Adrenal gland (tissue), 12 donors: ENCODE data around the gene COX10. TPM values are rescaled to one million over a fixed set of nuclear protein-coding genes. Genes with fewer than 3 reads are reported as not detected.
A peak's percentile ranks its signal among the peaks of the same experiment; 100 is the strongest.

ENCODE experiments used
- DNase-seq, 7 donors: peaks; one replicate each; pipeline ENCODE4 v3.0.0-alpha.2; 2019 to 2020
- H3K27ac ChIP-seq, 5 donors: fragments of 200-600 bp; sonication (generic) in 4 of 5; 1 replicate in 3 of 5; 2 replicates in 2 of 5; pipeline versions ENCODE4 v1.5.1 to v1.8.0; 2016 to 2020; ENCODE audit warnings: mild to moderate bottlenecking in 1 of 5
- H3K27me3 ChIP-seq: fragments of 200-600 bp; 2 replicates; pipeline ENCODE4 v1.8.0; 2021
- H3K36me3 ChIP-seq, 2 donors: fragments of 200-600 bp; replicated peaks in 1 of 2; 1 replicate in 1 of 2; 2 replicates in 1 of 2; pipeline versions ENCODE4 v1.5.1 to v1.8.0; 2018 to 2022
- H3K4me1 ChIP-seq, 2 donors: fragments of 200-600 bp; replicated peaks in 1 of 2; 1 replicate in 1 of 2; 2 replicates in 1 of 2; pipeline versions ENCODE4 v1.5.1 to v1.8.0; 2018 to 2021
- H3K4me3 ChIP-seq, 4 donors: fragments of 200-600 bp; sonication (generic) in 3 of 4; one replicate each; pipeline ENCODE4 v1.5.1; 2016 to 2018
- H3K9me3 ChIP-seq, 3 donors: fragments of 200-600 bp; sonication (generic) in 1 of 3; replicated peaks in 1 of 3; 1 replicate in 2 of 3; 2 replicates in 1 of 3; pipeline versions ENCODE4 v1.5.1 to v1.8.0; 2016 to 2021
- CTCF ChIP-seq, 6 experiments: fragments of 450-650 bp in 4 of 6; fragments of 200-600 bp in 2 of 6; sonication (generic) in 1 of 6; IDR thresholded peaks; 1 replicate in 5 of 6; 2 replicates in 1 of 6; pipeline versions ENCODE4 v1.5.1 to v1.8.0; 2016 to 2021; ENCODE audit warnings: antibody characterized with exemption in 6 of 6, mild to moderate bottlenecking in 2 of 6, moderate library complexity in 1 of 6
- POLR2A ChIP-seq, 2 donors: fragments of 450-650 bp; IDR thresholded peaks; one replicate each; pipeline ENCODE4 v1.6.1; 2017; ENCODE audit warnings: antibody characterized with exemption in 2 of 2, mild to moderate bottlenecking in 2 of 2, moderate library complexity in 1 of 2
- WGBS, 4 donors: extraction: QIAGEN DNeasy Blood & Tissue Kit in 2 of 4; methylation state at CpG; one replicate each; pipeline versions ENCODE4 v1.1.5 to v1.1.7; 2013 to 2017; 5-methylcytosine and 5-hydroxymethylcytosine counted together
- intact Hi-C, 2 donors: fragments of 100-400 bp; cut with DNase I; formaldehyde crosslinking; loops; one replicate each; pipeline versions ENCODE4 v1.14.1 to v1.15.0; 2022 to 2023
- polyA plus RNA-seq, 3 donors: library from polyadenylated mRNA; stranded (reverse); fragments of 200-250 nt in 2 of 3; fragments of 350-450 nt in 1 of 3; fragmentation: Illumina TruSeq in 1 of 3; extraction: RNeasy Lipid Tissue Mini Kit (QIAGEN cat#74804) in 1 of 3; gene quantifications; one replicate each; pipeline ENCODE4 v1.2.3, GENCODE V29; 2013 to 2014
- total RNA-seq, 9 donors: library from RNA; depleted of rRNA in 4 of 9; stranded (reverse); fragments of >200 nt in 4 of 9; fragments of 120-200 nt in 1 of 9; fragmentation: NEBNext Ultra II Directional in 1 of 9; extraction: Animal tissue kit (Norgen Biotek cat#: 25700) in 1 of 9; gene quantifications; one replicate each; pipeline versions ENCODE4 v1.1.0 to v1.2.4, GENCODE V29; 2013 to 2023
- donor health status: healthy with polysubstance abuse.
- donor health status: Bipolar disorder and iron deficiency.
- donor health status: DM: yes; HTN: yes; CAD: no.
- donor health status: DM: no; HTN: no; CAD: no.
- donor health status: DM: no; HTN: no; CAD: no.
- donor health status: DM: yes; HTN: yes; CAD: no.

The COX10 gene
- total and polyA plus RNA-seq, 12 donors = 6.8 to 33.9 (median 14.7) TPM

- Histone ChIP-seq H3K9me3 (no peaks in the 10 kb centered on the region), H3K27ac (no peak overlapping the region), H3K27me3 (no peaks in the 10 kb centered on the region), H3K36me3 (no peaks in the 10 kb centered on the region), H3K4me1 (no peaks in the 10 kb centered on the region), H3K4me3 (no peak overlapping the region)
- intact Hi-C loops = no loop called here
- 97 to 99% (median 98%) methylated on average over 5 of the region's 5 CpGs for WGBS, 4 donors
- TF ChIP-seq POLR2A (IDR thresholded peaks at IDR 0.05) = no peak
- no peak for TF ChIP-seq CTCF (IDR thresholded peaks at IDR 0.05)
- no peak for DNase-seq
These were observed 130.3 kb downstream of the COX10 start for GRCh38 chr17:14199601-14200000.

GRCh38 chr17:14200354-14200753, 131.1 kb downstream of the COX10 start:
- H3K27ac ChIP-seq = no peak overlapping the region
- H3K4me3 ChIP-seq = no peak overlapping the region
- TF ChIP-seq POLR2A (IDR thresholded peaks at IDR 0.05) = no peak
- no peak for TF ChIP-seq CTCF (IDR thresholded peaks at IDR 0.05)
- no peaks in the 10 kb centered on the region for H3K9me3 ChIP-seq
- H3K36me3 ChIP-seq = no peaks in the 10 kb centered on the region
- no peaks in the 10 kb centered on the region for H3K4me1 ChIP-seq
- no peak for DNase-seq
- intact Hi-C loops = no loop called here
- no peaks in the 10 kb centered on the region for H3K27me3 ChIP-seq
- WGBS, 4 donors = 93 to 96% (median 95%) methylated on average over 4 of the region's 4 CpGs

- Histone ChIP-seq H3K27ac (peak overlapping the region in 1 of 5 donors; percentile 0), H3K27me3 (no peaks in the 10 kb centered on the region), H3K9me3 (no peaks in the 10 kb centered on the region), H3K4me1 (no peaks in the 10 kb centered on the region), H3K4me3 (no peak overlapping the region), H3K36me3 (no peaks in the 10 kb centered on the region)
- intact Hi-C loops = no loop called here
- no peak for TF ChIP-seq CTCF (IDR thresholded peaks at IDR 0.05)
- TF ChIP-seq POLR2A (IDR thresholded peaks at IDR 0.05) = no peak
- WGBS, 4 donors = 68 to 78% (median 74%) methylated on average over 10 of the region's 10 CpGs
- DNase-seq = peak in 2 of 7 donors; percentile 33 to 38
These were observed 132.0 kb downstream of the COX10 start for GRCh38 chr17:14201021-14201987.

GRCh38 chr17:14201988-14202380, 132.7 kb downstream of the COX10 start:
- no peaks in the 10 kb centered on the region for H3K9me3 ChIP-seq
- DNase-seq = no peak
- H3K27me3 ChIP-seq = no peaks in the 10 kb centered on the region
- no peak overlapping the region for H3K27ac ChIP-seq
- H3K4me3 ChIP-seq = no peak overlapping the region
- intact Hi-C loops = no loop called here
- no peaks in the 10 kb centered on the region for H3K36me3 ChIP-seq
- 95 to 98% (median 96%) methylated on average over 4 of the region's 4 CpGs for WGBS, 4 donors
- H3K4me1 ChIP-seq = no peaks in the 10 kb centered on the region
- TF ChIP-seq CTCF (IDR thresholded peaks at IDR 0.05) = no peak
- TF ChIP-seq POLR2A (IDR thresholded peaks at IDR 0.05) = no peak
